Lung (tissue), 12 donors: ENCODE measurements around the gene PTGFR. TPM values are rescaled to one million over a fixed set of nuclear protein-coding genes. Genes with fewer than 3 reads are reported as not detected.

Experiments used
- ATAC-seq: fragments of 200-7000 bp; cut with Tn5 transposase; one replicate; pipeline ENCODE4 v1.9.1; 2020; ENCODE audit warnings: moderate number of reproducible peaks; ENCODE audit not compliant: insufficient read depth, low FRiP score
- DNase-seq, 3 donors: peaks; one replicate each; pipeline ENCODE4 v3.0.0-alpha.2; 2013 to 2017
- H3K27ac ChIP-seq, 2 donors: one replicate each; pipeline ENCODE4 v1.5.1; 2013; ENCODE audit warnings: mild to moderate bottlenecking in 2 of 2, moderate library complexity in 2 of 2, control low read depth in 1 of 2, inconsistent platforms in 1 of 2, low read depth in 1 of 2, low read length in 1 of 2
- H3K27me3 ChIP-seq, 3 donors: one replicate each; pipeline ENCODE4 v1.5.1; 2013; ENCODE audit warnings: low read length in 2 of 3; ENCODE audit not compliant: control insufficient read depth in 3 of 3, insufficient read depth in 3 of 3
- H3K36me3 ChIP-seq, 4 donors: one replicate each; pipeline ENCODE4 v1.5.1; 2013; ENCODE audit warnings: low read length in 4 of 4, mild to moderate bottlenecking in 1 of 4, moderate library complexity in 1 of 4; ENCODE audit not compliant: control insufficient read depth in 4 of 4, insufficient read depth in 4 of 4
- H3K4me1 ChIP-seq, 5 donors: one replicate each; pipeline ENCODE4 v1.5.1; 2013; ENCODE audit warnings: low read length in 5 of 5, mild to moderate bottlenecking in 2 of 5, moderate library complexity in 1 of 5; ENCODE audit not compliant: control insufficient read depth in 5 of 5, insufficient read depth in 5 of 5
- H3K4me3 ChIP-seq: one replicate; pipeline ENCODE4 v1.5.1; 2013; ENCODE audit warnings: mild to moderate bottlenecking, control low read depth, moderate library complexity
- H3K9ac ChIP-seq, 2 donors: one replicate each; pipeline ENCODE4 v1.5.1; 2013; ENCODE audit warnings: low read length in 2 of 2, control low read depth in 1 of 2; ENCODE audit not compliant: insufficient read depth in 1 of 2
- H3K9me3 ChIP-seq, 4 donors: one replicate each; pipeline ENCODE4 v1.5.1; 2013; ENCODE audit warnings: low read length in 3 of 4, mild to moderate bottlenecking in 1 of 4, moderate library complexity in 1 of 4; ENCODE audit not compliant: control insufficient read depth in 4 of 4, insufficient read depth in 3 of 4
- WGBS, 2 donors: extraction: QIAGEN DNeasy Blood & Tissue Kit; methylation state at CpG; one replicate each; pipeline ENCODE4 v1.1.7; 2013; 5-methylcytosine and 5-hydroxymethylcytosine counted together
- polyA plus RNA-seq, 2 donors: library from polyadenylated mRNA; stranded (reverse); fragments of 200-250 nt; gene quantifications; one replicate each; pipeline ENCODE4 v1.2.1, GENCODE V29; 2013
- total RNA-seq, 2 donors: library from RNA; depleted of rRNA in 1 of 2; stranded (reverse); fragments of >200 nt in 1 of 2; gene quantifications; one replicate each; pipeline ENCODE4 v1.2.1, GENCODE V29; 2014 to 2021
- TF ChIP-seq, protein P1 (sequence below): IDR thresholded peaks from 2 replicates; pipeline ENCODE4 v1.5.1; 2012; ENCODE audit warnings: mild to moderate bottlenecking; ENCODE audit errors: control extremely low read depth, extremely low read depth
- donor health status: control.
- donor health status: control.
- donor health status: Bipolar disorder and iron deficiency.
- donor health status: healthy.
- donor health status: DM: yes; HTN: yes; CAD: no.

Gene PTGFR
- total and polyA plus RNA-seq, 4 donors, result 0.68 to 4.8 (median 2.9) TPM

GRCh38 chr1:78570539-78570938 is 79.8 kb downstream of the PTGFR start:
- no peak for DNase-seq
- ATAC-seq, result no peak
- Histone ChIP-seq H3K36me3 (no peaks in the 10 kb centered on the region), H3K4me1 (no peaks in the 10 kb centered on the region), H3K4me3 (no peak overlapping the region), H3K9ac (no peak overlapping the region), H3K27ac (no peak overlapping the region), H3K27me3 (no peaks in the 10 kb centered on the region), H3K9me3 (no peaks in the 10 kb centered on the region)
- WGBS, 2 donors, result 45 to 63% methylated on average over 2 of the region's 2 CpGs
- TF ChIP-seq, protein P1, sequence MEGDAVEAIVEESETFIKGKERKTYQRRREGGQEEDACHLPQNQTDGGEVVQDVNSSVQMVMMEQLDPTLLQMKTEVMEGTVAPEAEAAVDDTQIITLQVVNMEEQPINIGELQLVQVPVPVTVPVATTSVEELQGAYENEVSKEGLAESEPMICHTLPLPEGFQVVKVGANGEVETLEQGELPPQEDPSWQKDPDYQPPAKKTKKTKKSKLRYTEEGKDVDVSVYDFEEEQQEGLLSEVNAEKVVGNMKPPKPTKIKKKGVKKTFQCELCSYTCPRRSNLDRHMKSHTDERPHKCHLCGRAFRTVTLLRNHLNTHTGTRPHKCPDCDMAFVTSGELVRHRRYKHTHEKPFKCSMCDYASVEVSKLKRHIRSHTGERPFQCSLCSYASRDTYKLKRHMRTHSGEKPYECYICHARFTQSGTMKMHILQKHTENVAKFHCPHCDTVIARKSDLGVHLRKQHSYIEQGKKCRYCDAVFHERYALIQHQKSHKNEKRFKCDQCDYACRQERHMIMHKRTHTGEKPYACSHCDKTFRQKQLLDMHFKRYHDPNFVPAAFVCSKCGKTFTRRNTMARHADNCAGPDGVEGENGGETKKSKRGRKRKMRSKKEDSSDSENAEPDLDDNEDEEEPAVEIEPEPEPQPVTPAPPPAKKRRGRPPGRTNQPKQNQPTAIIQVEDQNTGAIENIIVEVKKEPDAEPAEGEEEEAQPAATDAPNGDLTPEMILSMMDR, result no peak

DNA sequence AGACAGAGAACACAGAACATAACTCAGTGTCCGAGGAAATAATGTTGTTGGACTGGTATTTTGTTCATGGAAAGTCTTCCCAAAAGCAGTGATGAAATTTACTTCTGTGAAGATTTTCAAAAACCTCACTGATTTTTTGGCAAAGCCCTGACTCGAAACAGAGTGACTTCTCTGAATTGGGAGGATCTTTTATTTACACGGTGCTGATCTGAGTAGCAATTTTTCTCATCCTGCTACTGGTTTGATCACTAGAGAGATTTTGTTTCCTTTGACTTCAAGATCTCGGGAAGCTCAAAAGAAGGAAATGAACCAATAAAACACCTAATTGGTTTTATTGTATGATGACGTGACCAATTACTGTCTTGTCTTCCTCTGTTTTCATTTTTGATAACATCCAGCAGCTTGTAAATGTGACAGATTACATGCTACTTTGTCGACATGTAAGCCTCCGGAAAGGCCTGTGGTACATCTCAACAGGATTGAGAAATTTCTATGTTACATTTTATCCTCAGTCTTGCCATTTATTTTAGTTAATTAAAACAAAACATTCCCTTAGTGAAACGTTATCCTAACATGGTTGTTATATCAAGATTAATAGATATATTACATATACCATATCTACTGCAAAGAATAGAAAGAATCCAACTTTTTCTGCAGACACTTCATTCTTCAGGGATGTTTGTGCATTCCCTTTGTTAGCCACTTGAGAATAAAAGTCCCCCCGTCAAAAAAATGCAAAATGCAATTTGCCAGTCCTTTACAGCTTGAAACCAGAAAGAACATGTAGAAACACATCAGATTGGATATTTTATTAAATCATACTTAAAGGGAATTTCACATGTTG is 86.7 kb downstream of the PTGFR start:
- 64 to 74% methylated on average over 9 of the region's 9 CpGs for WGBS, 2 donors
- H3K36me3 ChIP-seq, result no peaks in the 10 kb centered on the region
- TF ChIP-seq, protein P1, result no peak
- H3K9ac ChIP-seq, result no peak overlapping the region
- DNase-seq (peak in 1 of 3 donors; percentile 2), ATAC-seq (no peak)
- no peak overlapping the region for H3K4me3 ChIP-seq
- no peaks in the 10 kb centered on the region for H3K27me3 ChIP-seq
- H3K4me1 ChIP-seq, result no peaks in the 10 kb centered on the region
- H3K9me3 ChIP-seq, result no peaks in the 10 kb centered on the region
- no peak overlapping the region for H3K27ac ChIP-seq

- Histone ChIP-seq H3K27ac (no peak overlapping the region), H3K4me3 (no peak overlapping the region), H3K27me3 (no peaks in the 10 kb centered on the region), H3K36me3 (no peaks in the 10 kb centered on the region), H3K9ac (no peak overlapping the region), H3K4me1 (no peaks in the 10 kb centered on the region), H3K9me3 (no peaks in the 10 kb centered on the region)
- WGBS, 2 donors, result 70 to 89% methylated on average over 1 of the region's 1 CpG
- DNase-seq, result no peak
- no peak for ATAC-seq
- TF ChIP-seq, protein P1, result no peak
Measured at GRCh38 chr1:78586572-78586971, 95.8 kb downstream of the PTGFR start.

- Histone ChIP-seq H3K4me3 (no peak overlapping the region), H3K27me3 (no peaks in the 10 kb centered on the region), H3K36me3 (no peaks in the 10 kb centered on the region), H3K9me3 (no peaks in the 10 kb centered on the region), H3K9ac (no peak overlapping the region), H3K27ac (no peak overlapping the region), H3K4me1 (no peaks in the 10 kb centered on the region)
- no peak for DNase-seq
- ATAC-seq, result no peak
- TF ChIP-seq, protein P1, result no peak
- WGBS, 2 donors, result 92 to 95% methylated on average over 1 of the region's 1 CpG
Measured at GRCh38 chr1:78587211-78587610, 96.4 kb downstream of the PTGFR start.
